HT1080 (cell line): ENCODE data around the gene MDM1. TPM values are rescaled to one million over a fixed set of nuclear protein-coding genes. Genes with fewer than 3 reads are reported as not detected.

Experiments used
- DNase-seq: peaks from one replicate; pipeline ENCODE4 v3.0.0-alpha.2; 2015; ENCODE audit warnings: low read depth
- polyA plus RNA-seq, 2 experiments: library from polyadenylated mRNA; depleted of rRNA; stranded (reverse); fragments of >200 nt; gene quantifications; 2 replicates each; pipeline ENCODE4 v1.2.3, GENCODE V29; 2015
- total RNA-seq: library from RNA; depleted of rRNA; stranded (reverse); fragments of >200 nt; shearing (Covaris generic); gene quantifications from 2 replicates; pipeline ENCODE4 v1.2.3, GENCODE V29; 2014; rRNA removed

Gene MDM1
- total RNA-seq = 6.7 and 9.0 TPM in 2 replicates
- 5.6 and 6.9 TPM in 2 replicates for polyA plus RNA-seq (2015; cell fraction: cytosol; rRNA removed)
- polyA plus RNA-seq (2015; cell fraction: nucleus; rRNA removed) = 31.4 and 35.5 TPM in 2 replicates

- peak; percentile 97 for DNase-seq
Observed at GRCh38 chr12:68331869-68332727, at the start of gene MDM1. Gene MDM1, minus strand, starts transcription at chr12:68332362. Its CDS starts 117 bp downstream, at chr12:68332245.

- no peak for DNase-seq
Observed at GRCh38 chr12:68381476-68382219, 49.5 kb upstream of the MDM1 start.

GRCh38 chr12:68378872-68379606 is 46.9 kb upstream of the MDM1 start:
- DNase-seq = no peak

- no peak for DNase-seq
Observed at GRCh38 chr12:68377881-68378280, 45.7 kb upstream of the MDM1 start.

GRCh38 chr12:68376901-68377300 is 44.7 kb upstream of the MDM1 start:
- no peak for DNase-seq

GRCh38 chr12:68375756-68376695 is 43.9 kb upstream of the MDM1 start:
- no peak for DNase-seq

GRCh38 chr12:68374307-68374982 is 42.3 kb upstream of the MDM1 start:
- no peak for DNase-seq

GRCh38 chr12:68370667-68371066 is 38.5 kb upstream of the MDM1 start:
- DNase-seq = no peak

GRCh38 chr12:68370006-68370590 is 37.9 kb upstream of the MDM1 start:
- no peak for DNase-seq

GRCh38 chr12:68368327-68368726 is 36.2 kb upstream of the MDM1 start:
- DNase-seq = no peak

- DNase-seq = peak; percentile 18
Observed at GRCh38 chr12:68367903-68368302, 35.7 kb upstream of the MDM1 start.

GRCh38 chr12:68367116-68367515 is 35.0 kb upstream of the MDM1 start:
- no peak for DNase-seq

- DNase-seq = peak; percentile 99
Observed at GRCh38 chr12:68364893-68365725, 32.9 kb upstream of the MDM1 start.

- no peak for DNase-seq
Observed at GRCh38 chr12:68364328-68364727, 32.2 kb upstream of the MDM1 start.

- no peak for DNase-seq
Observed at GRCh38 chr12:68361953-68362352, 29.8 kb upstream of the MDM1 start.

- DNase-seq = no peak
Observed at GRCh38 chr12:68359674-68360073, 27.5 kb upstream of the MDM1 start.

- peak; percentile 73 for DNase-seq
Observed at GRCh38 chr12:68358532-68359485, 26.6 kb upstream of the MDM1 start.
